NCI-H2171 treated with DMSO at 0.1 percent for 48 hours (cell line): ENCODE results near the gene TUBA1C.

Experiments used
- DNase-seq: peaks from one replicate; lab custom pipeline; 2025; lab: John Stamatoyannopoulos, UW

Gene TUBA1C

GRCh38 chr12:49283541-49284429 is 18.9 kb downstream of the TUBA1C start:
- no peak for DNase-seq

- DNase-seq = no peak
Observed at GRCh38 chr12:49284672-49285071, 19.8 kb downstream of the TUBA1C start.

- no peak for DNase-seq
Observed at GRCh38 chr12:49287876-49288275, 23.0 kb downstream of the TUBA1C start.

DNA sequence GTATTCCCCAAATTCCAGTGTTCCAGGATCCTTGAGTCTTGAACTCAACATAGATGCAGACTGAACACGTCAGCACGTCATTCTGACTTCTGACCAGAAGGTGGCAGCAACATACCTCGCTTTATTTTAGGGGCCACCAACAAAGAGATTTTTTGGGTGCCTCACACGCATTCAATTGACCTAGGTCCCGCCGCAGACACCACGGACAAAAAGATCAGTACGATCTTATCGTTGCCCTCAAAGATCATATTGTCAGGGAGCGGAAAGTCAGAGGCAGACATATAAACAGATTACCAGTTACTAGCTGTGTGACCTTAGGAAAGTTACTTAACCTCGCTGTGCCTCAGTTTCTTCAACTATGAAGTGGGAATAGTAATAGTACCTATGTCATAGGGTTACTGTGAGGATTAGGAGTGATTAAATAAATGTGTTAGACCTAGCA is 23.6 kb downstream of the TUBA1C start:
- DNase-seq = peak; percentile 52

GRCh38 chr12:49288922-49289555 is 24.2 kb downstream of the TUBA1C start:
- no peak for DNase-seq

DNA sequence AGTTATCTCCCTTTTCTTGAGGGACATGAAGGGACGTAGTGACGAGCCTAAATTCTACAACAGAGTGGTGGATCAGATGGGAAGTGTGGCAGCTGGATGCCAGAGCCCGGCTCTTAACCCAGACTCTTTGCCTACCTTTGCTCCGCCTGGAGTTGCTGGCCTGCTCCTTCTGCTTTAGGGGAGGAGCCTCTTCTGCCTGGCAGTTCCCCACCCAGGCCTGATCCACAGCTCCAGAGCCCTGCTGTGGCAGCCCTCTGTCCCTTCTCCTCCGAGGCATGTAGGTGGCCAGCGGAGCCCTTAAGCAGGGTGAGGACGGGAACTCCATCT is 27.8 kb downstream of the TUBA1C start:
- peak; percentile 86 for DNase-seq

DNA sequence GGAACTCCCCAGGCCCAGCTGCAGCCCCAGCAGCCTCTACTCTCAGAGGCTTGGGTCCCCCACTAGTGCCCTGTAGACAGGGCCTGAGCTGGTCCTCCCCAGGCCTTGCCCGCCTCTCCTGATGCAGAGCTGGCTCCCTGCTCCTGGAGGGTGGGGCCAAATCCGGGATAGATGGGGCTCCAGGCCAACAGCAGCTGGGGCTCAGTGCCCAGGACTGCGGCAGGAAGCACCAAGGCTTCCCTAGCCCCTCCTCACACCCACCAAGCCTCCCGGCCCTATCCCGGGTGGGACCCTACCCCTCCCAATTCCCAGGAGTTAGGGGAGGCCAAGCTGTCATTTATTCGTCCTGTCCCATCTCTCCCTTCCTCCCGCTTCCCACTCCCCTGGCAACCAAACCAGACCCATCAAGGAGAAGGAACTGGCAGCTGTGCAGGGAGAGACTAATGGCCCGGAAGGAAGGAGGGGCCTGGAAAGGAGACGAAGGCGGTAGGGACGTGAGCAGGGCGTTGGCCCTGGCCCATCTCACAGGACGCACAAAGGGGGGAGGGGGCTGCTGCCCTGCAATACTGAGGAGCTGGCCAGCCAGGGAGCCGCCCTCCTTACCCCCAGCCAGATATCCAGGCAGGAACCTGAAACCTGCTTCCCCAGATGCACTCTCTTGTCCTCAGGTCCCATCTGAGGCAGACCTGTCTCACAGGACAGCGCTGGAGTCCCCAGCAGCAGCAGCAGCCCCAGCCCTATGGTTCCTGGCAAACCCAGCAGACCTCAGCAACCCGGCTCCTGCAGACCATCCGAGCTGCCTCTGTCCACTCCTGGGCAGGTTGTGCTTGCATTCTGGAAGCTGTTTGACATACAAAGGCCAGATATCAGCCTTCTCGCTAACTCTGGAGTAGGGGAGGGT is 28.4 kb downstream of the TUBA1C start:
- DNase-seq = peak; percentile 92

GRCh38 chr12:49294086-49294803 is 29.4 kb downstream of the TUBA1C start:
- DNase-seq = peak; percentile 53

DNA sequence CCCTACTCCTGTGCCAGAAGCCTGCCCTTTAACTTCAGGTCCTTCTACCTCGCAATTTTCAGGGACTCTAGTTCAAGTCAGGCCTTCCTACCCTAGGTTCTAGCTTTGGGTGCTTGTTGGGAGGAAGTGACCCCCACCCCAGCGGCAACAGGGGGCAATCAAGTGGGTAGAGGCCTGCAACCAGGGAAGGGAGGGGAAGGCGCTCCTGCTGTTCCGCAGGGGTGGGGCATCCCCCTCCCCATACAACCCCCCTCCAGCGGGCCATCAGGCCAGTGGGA is 29.9 kb downstream of the TUBA1C start:
- no peak for DNase-seq

GRCh38 chr12:49295082-49295936 is 30.4 kb downstream of the TUBA1C start, which contains the start of gene PRPH:
Gene PRPH (plus strand): TSS chr12:49295147. CDS start chr12:49295201, 54 bp downstream.
- DNase-seq = no peak

DNA sequence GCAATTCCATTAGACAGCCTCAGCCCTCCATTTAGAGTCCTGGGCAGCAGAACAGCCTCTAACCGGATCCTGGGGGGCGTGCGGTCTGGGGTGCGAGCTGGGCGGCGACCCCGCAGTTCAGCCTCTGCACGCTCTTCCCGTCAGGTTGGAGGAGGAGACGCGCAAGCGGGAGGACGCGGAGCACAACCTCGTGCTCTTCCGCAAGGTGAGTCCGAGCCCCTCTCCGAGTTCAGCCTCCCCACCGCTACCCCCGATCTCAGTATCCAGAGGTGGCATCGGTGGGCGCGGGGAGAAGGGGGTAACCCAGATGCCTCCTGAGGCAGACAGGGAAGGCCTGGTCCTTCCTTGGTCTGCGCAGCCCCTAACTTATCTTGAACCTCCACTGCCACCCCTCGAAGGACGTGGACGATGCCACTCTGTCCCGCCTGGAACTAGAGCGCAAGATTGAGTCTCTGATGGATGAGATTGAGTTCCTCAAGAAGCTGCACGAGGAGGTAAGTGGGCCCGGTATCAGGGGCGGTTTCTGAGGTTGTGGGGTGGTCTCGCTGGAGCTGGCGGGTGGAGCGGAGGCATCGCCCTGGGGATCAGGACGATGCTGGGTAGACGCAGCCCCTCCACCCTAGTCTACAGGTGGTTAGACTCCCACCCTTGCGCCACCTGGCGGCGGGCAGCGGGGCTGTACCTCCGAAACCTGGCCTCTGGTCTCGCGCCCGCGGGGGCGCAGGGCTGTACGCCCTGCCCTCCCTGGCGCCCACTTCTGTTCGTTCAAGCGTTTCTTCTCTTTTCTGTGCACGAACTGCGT is 31.4 kb downstream of the TUBA1C start:
- peak; percentile 68 for DNase-seq

GRCh38 chr12:49296836-49297694 is 32.2 kb downstream of the TUBA1C start:
- peak; percentile 79 for DNase-seq

DNA sequence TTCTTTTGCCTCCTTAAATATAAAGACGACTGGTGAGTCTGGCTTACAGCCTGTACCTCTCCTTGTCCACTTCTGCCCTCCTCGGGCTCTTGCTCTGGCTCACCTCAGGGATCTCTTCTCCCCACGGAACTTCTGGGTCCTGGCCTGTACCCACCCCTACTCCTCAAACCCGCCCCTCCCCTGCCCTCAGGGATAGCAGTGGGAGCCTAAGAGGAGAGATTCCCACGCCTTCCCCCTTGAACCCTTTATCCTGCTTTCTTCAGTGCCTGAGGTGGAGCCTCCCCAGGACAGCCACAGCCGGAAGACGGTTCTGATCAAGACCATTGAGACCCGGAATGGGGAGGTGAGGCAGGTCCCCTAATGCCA is 32.8 kb downstream of the TUBA1C start:
- DNase-seq = no peak

- no peak for DNase-seq
Observed at GRCh38 chr12:49298160-49298559, 33.3 kb downstream of the TUBA1C start.

DNA sequence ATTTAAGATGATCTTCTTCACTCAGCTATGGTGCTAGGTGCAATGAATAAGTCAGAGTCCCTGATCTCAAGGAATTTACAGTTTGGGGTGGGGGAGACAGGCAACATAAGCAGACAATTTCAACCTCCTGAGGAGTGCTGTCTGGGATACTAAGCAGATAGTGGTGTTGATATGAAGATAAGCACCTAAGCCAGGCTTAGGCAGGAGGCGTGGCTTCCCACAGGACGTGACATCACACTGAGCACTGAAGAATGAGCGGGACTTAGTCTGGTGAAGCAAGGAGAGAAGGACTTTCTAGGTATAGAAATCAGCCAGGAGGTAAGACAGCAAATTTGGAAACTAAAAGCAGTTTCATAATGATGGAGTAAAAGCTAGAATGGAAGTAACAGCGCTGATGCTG is 36.9 kb downstream of the TUBA1C start:
- DNase-seq = no peak

DNA sequence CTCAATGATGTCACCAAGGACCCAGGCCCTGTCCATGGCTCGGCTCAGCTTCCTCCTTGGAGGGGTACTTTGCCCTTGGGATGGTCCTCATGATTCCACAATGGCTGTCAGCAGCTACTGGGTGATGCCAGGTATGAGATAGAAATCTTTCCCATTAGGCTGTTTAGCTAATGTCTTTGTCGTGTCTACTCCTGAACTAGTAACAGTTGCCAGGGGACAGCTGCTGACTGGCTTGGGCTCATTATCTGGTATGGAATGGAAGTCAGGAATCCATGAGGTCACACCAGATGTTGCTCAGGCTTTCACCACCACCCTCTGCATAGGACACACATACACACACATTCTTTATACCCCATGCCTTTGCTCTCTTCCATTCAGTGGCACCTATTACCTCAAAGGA is 39.3 kb downstream of the TUBA1C start:
- peak; percentile 17 for DNase-seq

- DNase-seq = no peak
Observed at GRCh38 chr12:49305762-49306510, 41.1 kb downstream of the TUBA1C start.

DNA sequence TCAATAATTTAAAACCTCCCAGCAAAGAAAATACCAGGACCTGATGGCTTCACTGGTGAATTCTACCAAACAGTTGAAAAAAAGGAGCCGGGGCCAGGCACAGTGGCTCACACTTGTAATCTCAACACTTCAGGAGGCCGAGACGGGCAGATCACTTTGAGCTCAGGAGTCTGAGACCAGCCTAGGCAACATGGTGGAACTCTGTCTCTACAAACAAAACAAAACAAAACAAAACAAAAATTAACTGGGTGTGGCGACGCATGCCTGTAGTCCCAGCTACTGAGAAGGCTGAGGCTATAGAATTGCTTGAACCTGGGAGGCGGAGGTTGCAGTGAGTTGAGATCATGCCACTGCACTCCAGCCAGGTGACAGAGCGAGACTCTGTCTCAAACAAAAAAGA is 44.5 kb downstream of the TUBA1C start:
- no peak for DNase-seq
